MM.1S (cell line): ENCODE measurements around the gene KCNB1.

Source experiments
- DNase-seq: peaks from one replicate; pipeline ENCODE4 v3.0.0-alpha.2; 2015
- H2AFZ ChIP-seq: fragments of 300-600 bp; sonication (generic); 2 replicates; pipeline ENCODE4 v1.6.0; 2016; ENCODE audit warnings: antibody characterized with exemption, low read length
- H3F3A ChIP-seq: fragments of 300-600 bp; sonication (generic); 2 replicates; pipeline ENCODE4 v1.6.1; 2016; ENCODE audit warnings: mild to moderate bottlenecking, antibody characterized with exemption, low read length, moderate library complexity, mixed read lengths; ENCODE audit not compliant: insufficient read depth
- H3K27ac ChIP-seq: fragments of 300-600 bp; sonication (generic); 2 replicates; pipeline ENCODE4 v1.5.1; 2016; ENCODE audit warnings: mild to moderate bottlenecking, low read length
- H3K27me3 ChIP-seq: fragments of 300-600 bp; sonication (generic); replicated peaks from 2 replicates; pipeline ENCODE4 v1.6.0; 2016; ENCODE audit warnings: low read length; ENCODE audit not compliant: insufficient read depth
- H3K36me3 ChIP-seq: fragments of 300-600 bp; sonication (generic); replicated peaks from 2 replicates; pipeline ENCODE4 v1.6.1; 2016; ENCODE audit warnings: mild to moderate bottlenecking, low read length, mixed read lengths; ENCODE audit not compliant: insufficient read depth
- H3K4me1 ChIP-seq: fragments of 300-600 bp; sonication (generic); 2 replicates; pipeline ENCODE4 v1.6.1; 2016; ENCODE audit warnings: low read length, mixed read lengths
- H3K4me2 ChIP-seq: fragments of 300-600 bp; sonication (generic); 2 replicates; pipeline ENCODE4 v1.6.0; 2016; ENCODE audit warnings: low read depth, low read length
- H3K4me3 ChIP-seq: fragments of 300-600 bp; sonication (generic); 2 replicates; pipeline ENCODE4 v1.5.1; 2016; ENCODE audit warnings: low read length, mixed read lengths
- H3K79me2 ChIP-seq: fragments of 300-600 bp; sonication (generic); 2 replicates; pipeline ENCODE4 v1.6.1; 2016; ENCODE audit warnings: mixed run types, low read length, mixed read lengths
- H3K9ac ChIP-seq: fragments of 300-600 bp; sonication (generic); 2 replicates; pipeline ENCODE4 v1.6.1; 2016; ENCODE audit warnings: low read length, mixed read lengths
- H3K9me2 ChIP-seq: fragments of 300-600 bp; sonication (generic); replicated peaks from 2 replicates; pipeline ENCODE4 v1.6.1; 2016; ENCODE audit warnings: mild to moderate bottlenecking, low read length, mixed read lengths; ENCODE audit not compliant: insufficient read depth
- H3K9me3 ChIP-seq: fragments of 300-600 bp; sonication (generic); replicated peaks from 2 replicates; pipeline ENCODE4 v1.6.1; 2016; ENCODE audit warnings: mild to moderate bottlenecking, low read length, mixed read lengths; ENCODE audit not compliant: insufficient read depth
- H4K20me1 ChIP-seq: fragments of 300-600 bp; sonication (generic); 2 replicates; pipeline ENCODE4 v1.6.1; 2016; ENCODE audit warnings: mild to moderate bottlenecking, low read length, moderate library complexity, mixed read lengths; ENCODE audit not compliant: insufficient read depth
- CTCF ChIP-seq: fragments of 300-600 bp; sonication (generic); IDR thresholded peaks from 2 replicates; pipeline ENCODE4 v1.5.1; 2016; ENCODE audit warnings: antibody characterized with exemption, low read length, mixed read lengths
- EZH2 ChIP-seq: fragments of 300-600 bp; sonication (generic); optimal IDR thresholded peaks from 2 replicates; pipeline ENCODE3; 2017; ENCODE audit warnings: low read depth, mild to moderate bottlenecking, antibody characterized with exemption, low read length, mixed read lengths
- EZH2phosphoT487 ChIP-seq: fragments of 300-600 bp; sonication (generic); IDR thresholded peaks from 2 replicates; pipeline ENCODE4 v1.6.1; 2018; ENCODE audit warnings: antibody characterized with exemption, low read length

KCNB1 gene

GRCh38 chr20:49476016-49476355 lies 6.5 kb downstream of the KCNB1 start:
- no peaks in the 10 kb centered on the region for H3K36me3 ChIP-seq
- no peaks in the 10 kb centered on the region for H3K9me2 ChIP-seq
- no peak overlapping the region for H3K4me2 ChIP-seq
- TF ChIP-seq EZH2, result no peak
- TF ChIP-seq EZH2phosphoT487, result no peak
- TF ChIP-seq CTCF, result no peak
- H2AFZ ChIP-seq, result no peak overlapping the region
- no peak overlapping the region for H3K27ac ChIP-seq
- no peaks in the 10 kb centered on the region for H4K20me1 ChIP-seq
- H3K4me1 ChIP-seq, result no peaks in the 10 kb centered on the region
- H3K79me2 ChIP-seq, result no peaks in the 10 kb centered on the region
- no peaks in the 10 kb centered on the region; the same call in 1 of the 2 replicates for H3K27me3 ChIP-seq
- DNase-seq, result no peak
- H3K4me3 ChIP-seq, result no peak overlapping the region
- H3F3A ChIP-seq, result no peaks in the 10 kb centered on the region
- H3K9me3 ChIP-seq, result no peaks in the 10 kb centered on the region
- H3K9ac ChIP-seq, result no peak overlapping the region

GRCh38 chr20:49475292-49476015 lies 7.0 kb downstream of the KCNB1 start:
- no peak for DNase-seq
- H4K20me1 ChIP-seq, result no peaks in the 10 kb centered on the region
- no peaks in the 10 kb centered on the region for H3K4me1 ChIP-seq
- H3K9me2 ChIP-seq, result no peaks in the 10 kb centered on the region
- no peak overlapping the region for H3K4me2 ChIP-seq
- H3F3A ChIP-seq, result no peaks in the 10 kb centered on the region
- no peaks in the 10 kb centered on the region for H3K36me3 ChIP-seq
- no peak overlapping the region for H2AFZ ChIP-seq
- H3K79me2 ChIP-seq, result no peaks in the 10 kb centered on the region
- H3K4me3 ChIP-seq, result no peak overlapping the region
- TF ChIP-seq CTCF (no peak), EZH2phosphoT487 (no peak), EZH2 (no peak)
- no peak overlapping the region for H3K27ac ChIP-seq
- no peak overlapping the region for H3K9ac ChIP-seq
- no peaks in the 10 kb centered on the region for H3K9me3 ChIP-seq
- no peaks in the 10 kb centered on the region; the same call in 1 of the 2 replicates for H3K27me3 ChIP-seq

- Histone ChIP-seq H3K9ac (no peak overlapping the region), H3K27me3 (no peaks in the 10 kb centered on the region; the same call in 1 of the 2 replicates), H3F3A (no peaks in the 10 kb centered on the region), H3K9me3 (no peaks in the 10 kb centered on the region), H2AFZ (no peak overlapping the region), H3K4me1 (no peaks in the 10 kb centered on the region), H3K9me2 (no peaks in the 10 kb centered on the region), H3K4me3 (no peak overlapping the region), H3K36me3 (no peaks in the 10 kb centered on the region), H4K20me1 (no peaks in the 10 kb centered on the region), H3K27ac (no peak overlapping the region), H3K79me2 (no peaks in the 10 kb centered on the region), H3K4me2 (no peak overlapping the region)
- DNase-seq, result no peak
- TF ChIP-seq EZH2, result no peak
- no peak for TF ChIP-seq EZH2phosphoT487
- no peak for TF ChIP-seq CTCF
Measured at GRCh38 chr20:49471397-49471796, 11.1 kb downstream of the KCNB1 start.
